Measurements from ENCODE around the gene RGS8.

DNA sequence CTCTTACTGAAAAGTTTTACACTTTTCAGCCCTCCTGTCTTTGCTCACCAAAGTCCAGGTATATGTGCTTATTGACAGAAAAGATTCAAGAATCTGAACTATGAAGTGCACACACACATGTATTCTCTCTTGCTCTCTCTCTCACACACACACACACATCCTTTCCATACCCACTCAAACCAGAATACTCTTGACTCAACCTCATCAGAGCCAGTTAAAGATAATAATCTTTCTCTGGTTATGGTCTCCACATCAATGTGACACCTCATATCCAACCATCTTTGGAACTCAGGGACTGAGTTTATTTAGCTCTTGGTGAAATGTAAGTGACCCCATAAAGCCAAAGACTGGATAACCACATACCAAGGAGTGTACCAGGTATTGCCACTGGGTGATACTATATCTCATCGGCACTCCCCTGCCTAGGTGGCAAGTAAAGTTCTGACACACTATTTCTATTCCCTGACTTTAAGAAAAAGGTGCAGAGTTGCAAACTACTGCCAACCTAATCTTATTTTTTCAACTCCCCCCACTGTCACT is 24.9 kb upstream of the RGS8 start:
- TF ChIP-seq, protein P1, sequence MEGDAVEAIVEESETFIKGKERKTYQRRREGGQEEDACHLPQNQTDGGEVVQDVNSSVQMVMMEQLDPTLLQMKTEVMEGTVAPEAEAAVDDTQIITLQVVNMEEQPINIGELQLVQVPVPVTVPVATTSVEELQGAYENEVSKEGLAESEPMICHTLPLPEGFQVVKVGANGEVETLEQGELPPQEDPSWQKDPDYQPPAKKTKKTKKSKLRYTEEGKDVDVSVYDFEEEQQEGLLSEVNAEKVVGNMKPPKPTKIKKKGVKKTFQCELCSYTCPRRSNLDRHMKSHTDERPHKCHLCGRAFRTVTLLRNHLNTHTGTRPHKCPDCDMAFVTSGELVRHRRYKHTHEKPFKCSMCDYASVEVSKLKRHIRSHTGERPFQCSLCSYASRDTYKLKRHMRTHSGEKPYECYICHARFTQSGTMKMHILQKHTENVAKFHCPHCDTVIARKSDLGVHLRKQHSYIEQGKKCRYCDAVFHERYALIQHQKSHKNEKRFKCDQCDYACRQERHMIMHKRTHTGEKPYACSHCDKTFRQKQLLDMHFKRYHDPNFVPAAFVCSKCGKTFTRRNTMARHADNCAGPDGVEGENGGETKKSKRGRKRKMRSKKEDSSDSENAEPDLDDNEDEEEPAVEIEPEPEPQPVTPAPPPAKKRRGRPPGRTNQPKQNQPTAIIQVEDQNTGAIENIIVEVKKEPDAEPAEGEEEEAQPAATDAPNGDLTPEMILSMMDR (conservative IDR thresholded peaks at IDR 0.05): no peak
- TF ChIP-seq EZH2 (IDR thresholded peaks at IDR 0.05; ENCODE audit: low read depth): no peak
